HuH-7 (cell line): ENCODE results near the gene CD86.

Source experiments
- DNase-seq: peaks from one replicate; pipeline ENCODE4 v3.0.0; 2011; ENCODE audit warnings: low spot score

CD86 gene

DNA sequence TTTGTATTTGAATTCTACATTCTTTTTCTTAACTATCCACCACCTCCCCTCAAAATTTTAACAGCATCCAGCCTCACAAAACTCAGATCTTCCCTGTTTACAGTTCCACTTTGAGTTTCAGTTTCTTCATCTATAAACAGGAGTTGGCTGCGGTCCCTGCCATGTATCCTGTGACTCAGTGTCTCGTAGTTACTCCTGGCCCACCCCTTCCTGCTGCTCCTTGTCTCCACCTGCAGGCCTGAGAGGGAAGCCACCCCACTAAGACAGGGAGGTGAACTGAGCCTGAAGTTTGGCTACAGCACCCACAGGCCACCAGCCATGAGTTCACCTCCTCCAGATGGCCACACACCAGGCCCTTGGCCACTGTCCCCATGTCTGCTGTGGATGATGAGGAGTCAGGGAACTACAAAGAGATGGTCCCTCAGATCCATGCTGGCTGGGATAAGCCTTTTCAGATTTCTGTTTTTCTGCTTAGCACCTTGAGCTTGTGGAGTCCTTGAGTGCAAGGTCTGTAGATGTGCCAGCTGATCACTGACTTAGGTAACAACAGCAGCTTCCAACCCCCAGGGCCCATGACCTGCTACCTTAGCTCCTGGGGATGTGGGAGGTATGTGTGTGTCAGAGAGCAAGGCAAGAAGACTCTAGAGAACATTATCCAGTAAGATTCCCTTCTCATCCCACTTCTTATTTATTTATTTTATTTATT, 37.5 kb downstream of the CD86 start:
- DNase-seq: peak; percentile 32

- DNase-seq: no peak
These were observed 39.0 kb downstream of the CD86 start for GRCh38 chr3:122094125-122094524.

DNA sequence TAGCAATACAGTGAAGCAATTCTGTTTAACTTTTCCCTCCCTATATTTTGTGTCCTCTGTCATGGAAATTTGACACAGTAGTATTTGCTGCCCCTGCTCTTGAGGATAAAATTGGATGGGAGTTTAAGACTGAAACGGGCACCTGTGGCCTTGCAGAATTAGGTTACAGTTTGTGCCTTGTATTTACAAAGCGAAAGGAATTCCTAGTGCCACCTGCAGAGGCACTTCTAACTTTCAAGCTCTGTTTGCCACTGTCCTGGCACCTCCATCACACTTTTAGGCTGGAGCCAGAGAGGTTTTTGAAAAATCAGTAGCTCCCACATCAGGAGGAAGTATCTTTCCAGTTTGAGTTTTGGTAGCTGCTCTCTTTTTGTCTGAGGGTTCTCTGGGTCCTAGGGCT, 39.5 kb downstream of the CD86 start:
- DNase-seq: no peak

DNA sequence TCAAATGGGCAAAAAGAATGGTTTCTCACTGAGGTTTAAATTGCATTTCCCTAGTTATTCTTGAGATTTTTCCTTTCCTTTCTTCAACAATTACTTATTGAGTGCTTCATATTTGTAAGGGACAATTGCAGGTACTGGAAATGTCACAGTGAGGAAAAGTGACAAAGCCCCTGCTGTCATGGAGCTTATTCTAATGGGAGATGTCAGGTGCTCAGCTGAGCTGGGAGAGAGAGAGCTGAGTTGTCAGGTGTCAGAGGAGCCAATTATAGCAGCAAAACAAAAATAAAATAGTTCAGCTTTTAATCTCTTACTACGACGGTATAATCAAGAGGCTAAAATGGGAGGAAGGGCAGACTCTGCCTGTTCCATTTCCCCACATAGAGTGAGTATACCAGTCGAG, 42.0 kb downstream of the CD86 start:
- DNase-seq: no peak

DNA sequence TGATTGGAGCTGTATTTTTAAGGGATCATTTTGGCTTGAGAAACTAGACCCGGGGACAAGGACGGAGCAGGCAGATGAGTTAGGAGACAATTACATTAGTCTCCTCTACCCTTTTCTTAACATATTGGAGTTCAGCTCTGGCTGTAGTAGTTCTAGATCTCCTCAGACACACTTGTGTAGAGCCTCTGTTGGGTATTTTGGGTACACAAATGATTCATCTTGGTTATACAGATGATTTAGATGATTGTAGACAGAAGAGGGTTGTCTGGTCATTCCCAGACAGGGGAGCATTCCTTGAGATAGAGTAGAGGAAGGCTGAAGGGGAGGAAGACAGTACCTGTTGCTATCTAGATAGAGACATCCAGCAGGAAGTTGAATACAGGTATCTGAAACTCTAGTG, 43.4 kb downstream of the CD86 start:
- DNase-seq: no peak

DNA sequence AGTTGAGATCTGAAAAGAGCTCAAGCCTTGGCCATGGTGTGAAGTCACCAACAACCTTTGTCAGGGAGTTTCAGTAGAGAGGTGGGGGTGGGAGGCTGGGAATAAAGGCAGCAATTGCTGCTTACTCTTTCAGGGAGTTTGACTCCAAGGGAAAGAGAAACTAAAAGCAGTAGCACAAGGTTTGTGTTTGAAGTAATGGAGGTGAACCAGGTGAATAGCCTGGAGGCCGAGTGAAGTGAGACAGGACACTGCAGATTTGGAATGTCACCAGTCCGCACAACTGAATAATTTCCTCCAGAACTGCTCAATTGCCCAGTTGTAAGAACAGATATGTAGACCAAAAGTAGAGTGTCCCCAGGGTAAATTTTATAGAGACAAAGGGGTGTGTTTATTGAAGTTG, 44.1 kb downstream of the CD86 start:
- no peak for DNase-seq

DNA sequence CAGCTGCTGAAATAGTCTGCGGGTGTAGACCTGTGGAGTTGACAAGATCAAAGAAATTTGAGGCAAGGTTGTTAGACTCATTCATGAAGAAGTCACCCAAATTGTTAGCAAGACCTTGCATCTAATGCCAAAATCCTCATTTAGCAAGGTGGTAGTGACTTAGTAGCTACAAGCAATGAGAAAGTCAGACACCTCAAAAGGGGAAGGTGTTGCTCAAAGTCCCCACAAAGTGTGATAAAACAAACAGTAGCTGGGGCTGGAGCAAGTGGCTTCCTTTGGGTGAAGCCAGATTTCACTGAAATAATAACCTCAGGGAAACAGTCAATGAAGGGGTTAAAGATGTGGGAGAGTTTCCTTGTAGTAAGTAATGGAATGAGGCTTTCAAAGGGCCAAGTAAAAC, 44.9 kb downstream of the CD86 start:
- no peak for DNase-seq

DNA sequence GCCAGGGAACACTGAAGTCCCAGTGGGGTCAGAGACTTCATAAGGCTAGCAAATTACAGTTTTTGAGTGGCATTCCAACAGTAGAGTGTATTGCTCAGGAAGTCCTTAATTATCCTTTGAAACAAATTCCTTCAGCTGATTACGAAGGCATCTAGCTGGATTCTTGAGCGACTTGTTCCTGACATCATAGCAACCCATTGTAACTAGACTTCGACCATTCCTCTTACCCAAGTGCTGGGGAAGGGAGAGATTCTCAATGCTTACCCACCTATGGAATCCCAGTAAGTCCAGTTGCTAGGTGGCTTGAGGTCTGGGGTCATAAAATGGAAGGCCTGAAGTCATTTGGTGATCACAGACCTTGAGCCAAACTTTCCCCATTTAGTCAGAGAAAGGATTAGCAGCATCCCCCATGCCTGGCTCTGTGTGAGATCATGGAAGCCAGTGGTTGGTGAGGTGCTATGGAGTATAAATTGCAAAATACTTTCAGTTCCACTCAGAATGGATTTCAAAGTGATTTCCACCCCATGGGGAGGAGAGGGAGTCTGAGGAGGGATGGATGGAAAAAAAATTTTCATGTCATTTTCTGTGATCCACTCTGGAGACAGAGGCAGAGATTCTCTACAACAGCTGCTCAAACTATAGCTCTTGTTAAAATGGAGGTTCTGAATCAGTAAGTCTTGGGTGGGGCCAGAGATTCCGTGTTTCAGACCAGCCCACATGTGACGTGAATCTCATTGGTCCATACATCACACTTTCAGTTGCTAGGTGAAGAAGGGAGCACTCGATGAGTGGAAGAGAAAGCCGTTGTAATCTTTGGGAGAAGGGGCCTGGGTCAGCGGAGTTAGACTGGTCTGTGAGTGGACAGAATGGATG, 45.7 kb downstream of the CD86 start:
- DNase-seq: no peak

DNA sequence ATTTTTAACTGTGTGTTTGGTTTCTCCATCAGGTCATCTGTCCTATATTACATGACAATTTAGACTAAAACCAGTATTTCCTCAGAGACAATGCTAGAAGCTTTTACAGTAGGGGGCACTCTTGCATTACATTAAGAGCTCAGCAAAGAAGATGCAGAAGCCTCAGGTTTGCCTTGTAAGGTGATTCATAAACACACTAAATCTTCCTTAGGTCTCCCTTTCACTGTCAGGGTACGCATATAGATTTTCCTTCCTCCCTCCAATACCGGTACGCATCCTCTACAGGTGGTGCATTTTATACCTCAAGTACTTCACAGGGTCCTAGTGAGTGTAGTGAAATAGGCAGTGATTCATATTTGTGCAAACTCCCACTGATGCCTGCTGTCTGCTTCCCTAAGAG, 46.5 kb downstream of the CD86 start:
- peak; percentile 21 for DNase-seq

DNA sequence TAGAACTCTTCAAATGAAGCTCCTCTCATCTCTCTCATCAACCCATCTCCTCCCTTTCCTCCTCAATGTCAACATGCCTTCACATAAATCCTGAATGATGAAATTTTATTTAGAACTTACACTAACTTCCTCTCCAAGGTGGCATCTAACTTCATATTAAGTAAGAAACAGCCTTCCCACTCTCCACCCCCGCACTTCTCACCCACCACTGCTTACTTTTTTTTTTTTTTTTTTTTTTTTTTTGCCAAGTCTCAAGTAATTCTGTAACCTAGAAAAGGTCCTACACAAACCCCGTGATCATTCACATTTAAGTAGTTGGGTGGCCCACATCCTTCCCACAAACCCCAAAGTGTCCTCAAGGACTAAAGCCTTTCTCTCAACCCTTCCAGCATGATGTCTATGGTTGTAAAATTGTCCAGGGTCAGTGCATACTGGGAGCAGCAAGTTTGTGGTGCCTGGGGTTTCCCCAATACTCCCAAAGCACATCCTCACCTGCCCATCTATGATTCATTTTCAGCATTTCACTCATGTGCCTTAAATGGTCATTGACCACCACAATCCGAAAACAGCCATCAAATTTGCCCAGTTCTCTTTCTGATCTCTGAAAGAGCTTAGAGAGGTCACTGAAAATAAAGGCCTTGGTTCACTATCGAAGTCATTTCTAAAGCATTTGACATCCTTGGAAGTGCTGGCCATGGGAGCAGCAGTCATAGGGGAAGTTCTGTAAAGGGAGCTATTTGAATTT, 47.2 kb downstream of the CD86 start:
- DNase-seq: no peak

- DNase-seq: no peak
These were observed 48.8 kb downstream of the CD86 start for GRCh38 chr3:122103821-122104514.

DNA sequence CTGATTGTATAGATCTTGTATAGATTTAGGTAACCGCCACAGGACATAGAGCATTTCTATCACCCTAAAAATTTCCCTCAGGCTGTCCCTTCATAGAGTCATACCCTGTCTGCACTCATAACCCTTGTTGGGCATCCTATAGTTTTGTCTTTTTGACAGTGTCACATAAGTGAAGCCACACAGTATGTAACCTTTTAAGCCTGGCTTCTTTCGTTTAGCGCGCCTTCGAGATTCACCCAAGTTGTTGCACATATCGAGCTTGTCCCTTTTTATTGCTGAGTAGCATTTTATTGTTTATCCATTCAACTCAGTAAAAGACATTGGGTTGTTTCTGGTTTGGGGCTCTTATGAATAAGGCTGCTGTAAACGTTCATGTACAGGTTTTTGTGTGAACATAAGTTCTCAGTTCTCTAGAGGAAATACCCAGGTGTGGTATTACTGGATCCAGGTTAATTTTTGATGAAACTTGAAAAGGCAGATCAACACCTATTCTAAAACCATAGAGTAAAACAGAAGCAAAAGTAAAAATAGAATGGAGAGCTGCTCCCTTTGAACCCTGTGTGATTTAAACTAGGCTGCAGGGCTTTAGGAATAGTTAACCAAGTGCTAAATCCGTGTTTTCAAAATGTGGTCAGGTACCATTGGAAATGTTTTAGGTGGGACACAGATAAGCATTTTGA, 49.5 kb downstream of the CD86 start:
- no peak for DNase-seq

GRCh38 chr3:122105626-122106025, 50.5 kb downstream of the CD86 start:
- no peak for DNase-seq

- no peak for DNase-seq
These were observed 52.0 kb downstream of the CD86 start for GRCh38 chr3:122107171-122107570.

DNA sequence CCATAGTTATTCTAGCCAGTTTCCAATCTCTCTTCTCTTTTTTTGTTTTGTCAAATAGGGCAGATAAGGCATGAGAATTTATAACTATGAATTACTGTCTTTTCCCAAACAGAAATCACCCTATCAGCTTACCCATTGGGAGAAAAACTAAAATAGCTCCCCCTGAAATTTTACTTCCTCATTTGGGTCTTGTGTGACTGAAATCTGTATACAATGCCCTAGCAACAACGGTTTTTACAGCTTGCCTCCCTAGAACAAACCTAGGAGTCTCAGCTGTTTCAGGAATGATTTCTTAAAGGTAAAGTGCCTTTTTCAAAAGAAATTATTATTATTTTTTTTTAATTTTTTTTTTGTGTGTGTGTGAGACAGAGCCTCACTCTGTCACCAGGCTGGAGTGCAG, 56.8 kb downstream of the CD86 start:
- no peak for DNase-seq

DNA sequence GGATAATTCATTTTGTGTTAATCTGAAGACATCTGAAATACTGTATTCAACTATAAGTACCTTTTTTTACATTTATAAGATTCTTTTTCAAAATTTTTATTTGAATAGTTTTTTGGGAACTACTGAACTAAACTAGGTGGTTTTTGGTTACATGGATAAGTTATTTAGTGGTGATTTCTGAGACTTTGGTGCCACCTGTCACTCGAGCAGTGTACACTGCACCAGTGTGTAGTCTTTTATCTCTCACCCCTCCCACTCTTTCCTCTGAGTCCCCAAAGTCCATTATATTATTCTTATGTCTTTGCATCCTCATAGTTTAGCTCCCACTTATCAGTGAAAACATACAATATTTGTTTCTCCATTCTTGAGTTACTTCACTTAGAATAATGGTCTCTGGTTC, 57.6 kb downstream of the CD86 start:
- DNase-seq: no peak

DNA sequence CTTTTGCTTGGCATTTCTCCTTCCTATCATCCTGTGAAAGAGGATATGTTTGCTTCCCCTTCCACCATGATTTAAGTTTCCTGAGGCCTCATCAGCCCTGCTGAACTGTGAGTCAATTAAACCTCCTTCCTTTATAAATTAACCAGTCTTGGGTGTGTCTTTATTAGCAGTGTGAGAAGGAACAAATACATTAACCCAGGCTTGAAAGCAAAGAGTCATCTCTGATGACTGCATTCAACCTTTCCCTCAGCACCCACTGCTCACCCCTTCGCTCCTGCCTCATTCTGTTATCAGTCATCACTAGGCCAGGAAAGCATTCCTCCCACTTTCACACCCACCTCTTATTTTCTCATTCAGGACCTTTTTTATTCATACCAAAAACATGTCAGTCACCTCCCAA, 68.7 kb downstream of the CD86 start:
- DNase-seq: no peak

GRCh38 chr3:122132949-122133540, 77.9 kb downstream of the CD86 start:
- DNase-seq: no peak

DNA sequence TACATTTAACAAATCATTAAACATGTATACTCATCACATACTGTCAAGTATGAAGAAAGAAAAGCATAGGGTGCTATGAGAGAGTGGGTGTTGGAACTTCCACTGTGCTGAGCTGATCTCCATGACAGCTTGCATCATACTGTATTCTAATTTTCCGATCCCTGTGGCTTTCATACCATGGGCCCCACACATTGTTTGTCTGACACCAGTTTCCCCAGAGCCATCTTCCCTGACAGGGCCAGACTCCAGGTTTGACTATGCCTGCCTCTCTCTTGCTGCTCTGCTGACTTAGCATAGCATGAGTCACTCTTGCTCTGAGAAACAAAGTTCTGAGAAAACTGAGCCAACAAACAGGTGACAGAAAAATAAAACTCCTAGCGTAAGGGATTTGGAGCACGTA, 91.3 kb downstream of the CD86 start:
- DNase-seq: no peak

DNA sequence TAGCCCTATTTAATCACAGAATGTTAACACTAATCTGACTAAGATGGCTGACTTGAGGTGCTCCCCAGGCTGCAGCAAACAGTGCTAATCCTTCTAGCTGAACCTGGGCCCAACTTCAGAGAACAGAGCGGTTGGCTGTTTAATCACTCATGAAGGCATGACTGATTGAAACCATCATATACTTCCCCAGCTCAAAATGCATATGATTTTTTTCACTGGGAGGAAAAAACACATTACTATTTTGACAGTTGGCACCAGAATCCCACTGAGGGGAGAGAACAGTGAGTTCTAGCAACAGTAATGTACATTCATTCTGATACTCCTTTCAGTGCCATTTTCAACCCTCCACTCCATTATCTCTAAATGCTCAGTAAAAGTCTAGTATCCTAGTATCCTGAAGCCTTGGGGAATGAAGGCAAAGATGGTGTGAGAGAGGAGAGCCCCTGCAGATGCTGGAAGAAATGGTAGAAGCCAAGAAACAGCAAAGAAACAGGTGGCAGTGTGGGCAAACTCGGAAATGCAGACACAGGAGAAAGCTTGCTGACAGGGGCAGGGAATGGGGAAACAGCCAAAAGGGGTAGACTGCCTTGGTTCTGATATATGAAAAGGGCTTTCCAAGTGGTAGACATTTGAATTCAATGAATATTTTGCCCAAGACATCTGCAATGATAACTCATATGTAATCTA, 93.9 kb downstream of the CD86 start:
- DNase-seq: no peak

DNA sequence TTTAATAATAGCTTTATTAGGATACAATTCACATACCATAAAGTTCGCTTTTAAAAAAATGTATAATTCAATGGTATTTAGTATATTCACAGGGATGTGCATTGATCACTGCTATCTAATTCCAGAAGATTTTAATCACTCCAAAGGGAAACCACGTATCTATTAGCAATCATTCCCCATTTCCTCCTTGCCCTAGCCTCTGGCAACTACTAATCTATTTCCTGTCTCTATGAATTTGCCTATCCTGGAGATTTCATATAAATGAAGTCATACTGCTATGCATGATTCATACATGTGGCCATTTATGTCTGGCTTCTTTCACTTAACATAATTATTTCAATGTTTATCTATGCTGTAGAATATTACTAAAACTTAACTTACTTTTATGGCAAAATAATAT, 96.3 kb downstream of the CD86 start:
- DNase-seq: no peak
